ENCODE results near the gene ZBTB20. TPM values are rescaled to one million over a fixed set of nuclear protein-coding genes. Genes with fewer than 3 reads are reported as not detected.

The ZBTB20 gene
- total and polyA plus RNA-seq, 2 of the 4 experiments (the other 2 are of a cell fraction), result 0.75 to 14.7 TPM

- H2BK120ac ChIP-seq (ENCODE audit: low read depth, low read length), result no peak overlapping the region
- intact Hi-C loops (cut with micrococcal nuclease) (no loop called here), in situ Hi-C loops (cut with MboI; ENCODE audit: low sequenced_read_pairs) (no loop called here), dilution Hi-C loops (cut with HindIII; ENCODE audit: low sequenced_read_pairs, unreplicated experiment) (no loop called here)
- ATAC-seq (ENCODE audit: low read depth) (peak; percentile 69), DNase-seq (peak; percentile 77)
- H3K9me1 ChIP-seq (ENCODE audit: insufficient read depth, low read length), result peaks cover 5% of the 10 kb centered on the region
- H4K8ac ChIP-seq (ENCODE audit: low read depth in 2 of 2, low read length in 2 of 2), result no peak overlapping the region
- H2AK5ac ChIP-seq (ENCODE audit: low read depth, low read length), result no peak overlapping the region
- no peak overlapping the region for H4K5ac ChIP-seq (ENCODE audit: low read depth, low read length)
- no peak overlapping the region for H4K91ac ChIP-seq (ENCODE audit: insufficient read depth, low read depth, low read length)
- peak overlapping the region; percentile 77; the same call in 1 of the 2 replicates for H3K4me2 ChIP-seq (ENCODE audit: low read depth, low read length)
- no peaks in the 10 kb centered on the region for H4K20me1 ChIP-seq (ENCODE audit: insufficient read depth, low read length)
- H3K27ac ChIP-seq (ENCODE audit: insufficient read depth, low read length), result no peak overlapping the region
- H3K9ac ChIP-seq (ENCODE audit: low read depth, low read length), result no peak overlapping the region
- H3K36me3 ChIP-seq (ENCODE audit: control insufficient read depth, insufficient read depth, low read length), result no peaks in the 10 kb centered on the region
- H3K4me3 ChIP-seq (ENCODE audit: insufficient read depth, low read depth, low read length), result no peak overlapping the region
- H3K4me1 ChIP-seq (ENCODE audit: control insufficient read depth, insufficient read depth, low read length), result peaks cover 8% of the 10 kb centered on the region
- peak overlapping the region; percentile 51; the same call in 1 of the 2 replicates for H3K4ac ChIP-seq (ENCODE audit: low read depth, low read length)
- H3K23ac ChIP-seq (ENCODE audit: low read depth, low read length), result no peak overlapping the region
- no peak overlapping the region; the same call in 1 of the 2 replicates for H2BK20ac ChIP-seq (ENCODE audit: low read depth, low read length)
- no peaks in the 10 kb centered on the region; a peak in 2 of 4 replicates for H3K79me1 ChIP-seq (ENCODE audit: low read depth in 1 of 2, low read length in 2 of 2)
- H2BK5ac ChIP-seq (ENCODE audit: low read depth, low read length, poor library complexity, severe bottlenecking), result no peak overlapping the region
- no peak overlapping the region for H3K18ac ChIP-seq (ENCODE audit: low read depth, low read length)
- no peaks in the 10 kb centered on the region for H3K9me3 ChIP-seq (ENCODE audit: control insufficient read depth, insufficient read depth, low read length)
- TF ChIP-seq CEBPB (IDR thresholded peaks at IDR 0.05; ENCODE audit: low read depth, low read length), result peak; percentile 93
- no peak for TF ChIP-seq SMC3 (IDR thresholded peaks at IDR 0.05; ENCODE audit: low read depth, low read length)
- POLR2A ChIA-PET (ENCODE audit: unreplicated experiment), result no interaction called here
- no peak overlapping the region for H3K14ac ChIP-seq (replicated peaks; ENCODE audit: low read depth, low read length)
- H3K27me3 ChIP-seq (ENCODE audit: control insufficient read depth, insufficient read depth, low read length), result no peaks in the 10 kb centered on the region
- no CpG with 5 or more reads among the region's 8 CpGs for WGBS, 2 experiments (ENCODE audit: extremely low coverage in 2 of 2, insufficient read length in 1 of 2)
- CTCF ChIA-PET, result no interaction called here
- no peak overlapping the region for H3K56ac ChIP-seq (ENCODE audit: extremely low read depth, insufficient read depth, low read length)
- no peak overlapping the region for H2AK9ac ChIP-seq (replicated peaks; ENCODE audit: low read depth, low read length, poor library complexity)
- H2AFZ ChIP-seq (replicated peaks; ENCODE audit: low read length, poor library complexity), result no peak overlapping the region
- BruUV-seq (replicated peaks), result no TSS peak
- no peak overlapping the region; the same call in 2 of the 3 replicates for H2BK15ac ChIP-seq (ENCODE audit: low read depth, low read length)
These were observed 267.7 kb downstream of the ZBTB20 start for GRCh38 chr3:114879059-114880031.

Measured in IMR-90 (cell line).